Tibial nerve (tissue), 4 donors: ENCODE data around the gene OSER1. TPM values are rescaled to one million over a fixed set of nuclear protein-coding genes. Genes with fewer than 3 reads are reported as not detected.

Source experiments
- DNase-seq, 2 donors: peaks; one replicate each; pipeline ENCODE4 v3.0.0-alpha.2; 2019; ENCODE audit warnings: low spot score in 2 of 2
- H3K27ac ChIP-seq, 4 donors: fragments of 200-600 bp; sonication (generic) in 3 of 4; one replicate each; pipeline ENCODE4 v1.5.1; 2017 to 2019; ENCODE audit warnings: mild to moderate bottlenecking in 1 of 4
- H3K27me3 ChIP-seq, 2 donors: fragments of 200-600 bp; sonication (generic) in 1 of 2; one replicate each; pipeline versions ENCODE4 v1.5.1 to v1.6.0; 2017 to 2019
- H3K36me3 ChIP-seq, 3 donors: fragments of 200-600 bp; sonication (generic); one replicate each; pipeline ENCODE4 v1.5.1; 2018 to 2019
- H3K4me1 ChIP-seq, 4 donors: fragments of 200-600 bp; sonication (generic) in 3 of 4; one replicate each; pipeline ENCODE4 v1.5.1; 2017 to 2019
- H3K4me3 ChIP-seq, 4 donors: fragments of 200-600 bp; sonication (generic) in 3 of 4; one replicate each; pipeline ENCODE4 v1.5.1; 2017 to 2019; ENCODE audit warnings: mild to moderate bottlenecking in 1 of 4, moderate library complexity in 1 of 4
- H3K9me3 ChIP-seq, 4 donors: fragments of 200-600 bp; sonication (generic) in 3 of 4; one replicate each; pipeline ENCODE4 v1.5.1; 2017 to 2019
- EP300 ChIP-seq, 2 donors: sonication (generic); formaldehyde crosslinking; IDR thresholded peaks; one replicate each; pipeline ENCODE4 v1.6.1; 2017; ENCODE audit warnings: antibody characterized with exemption in 2 of 2, mild to moderate bottlenecking in 1 of 2
- POLR2A ChIP-seq, 2 donors: fragments of 450-650 bp; IDR thresholded peaks; one replicate each; pipeline ENCODE4 v1.6.1; 2017; ENCODE audit warnings: antibody characterized with exemption in 2 of 2, mild to moderate bottlenecking in 2 of 2, moderate library complexity in 2 of 2
- WGBS, 2 donors: methylation state at CpG; one replicate each; pipeline ENCODE4 v1.1.5; 2018; 5-methylcytosine and 5-hydroxymethylcytosine counted together
- total RNA-seq, 4 donors: library from RNA; depleted of rRNA; stranded (reverse); fragments of >200 nt; gene quantifications; one replicate each; pipeline ENCODE4 v1.1.0, GENCODE V29; 2016
- TF ChIP-seq, protein P1 (sequence below), 5 experiments: fragments of 200-600 bp in 3 of 5; fragments of 450-650 bp in 2 of 5; sonication (generic) in 3 of 5; IDR thresholded peaks; one replicate each; pipeline ENCODE4 v1.5.1; 2016 to 2019; ENCODE audit warnings: antibody characterized with exemption in 5 of 5, mild to moderate bottlenecking in 3 of 5, moderate library complexity in 2 of 5

Gene OSER1
- total RNA-seq, 4 donors from 2014 or later, result 31.2 to 47.9 (median 35.3) TPM

DNA sequence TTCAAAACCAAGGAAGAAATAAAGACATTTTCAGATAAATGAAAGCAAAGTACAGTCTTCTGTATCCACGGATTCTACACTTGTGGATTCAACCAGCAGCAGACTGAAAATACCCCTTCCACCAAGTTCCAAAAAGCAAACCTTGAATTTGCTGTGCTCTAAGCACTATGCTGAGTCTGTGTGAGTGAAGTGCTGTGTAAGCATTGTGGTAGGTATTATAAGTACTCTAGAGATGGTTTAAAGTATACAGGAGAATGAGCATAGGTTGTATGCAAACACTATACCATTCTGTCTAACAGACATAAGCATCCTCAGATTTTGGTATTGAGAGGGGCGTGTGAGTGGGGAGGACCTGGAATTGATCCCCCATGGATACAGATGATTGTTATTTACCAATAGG, 9.6 kb downstream of the OSER1 start:
- Histone ChIP-seq H3K36me3 (peaks cover 11 to 87% (median 16%) of the 10 kb centered on the region in 3 donors), H3K4me1 (peaks cover 0 to 37% (median 5%) of the 10 kb centered on the region in 4 donors), H3K27ac (no peak overlapping the region), H3K9me3 (no peaks in the 10 kb centered on the region), H3K27me3 (no peaks in the 10 kb centered on the region), H3K4me3 (no peak overlapping the region)
- TF ChIP-seq POLR2A (IDR thresholded peaks at IDR 0.05), result no peak
- TF ChIP-seq EP300 (IDR thresholded peaks at IDR 0.05), result no peak
- TF ChIP-seq, protein P1, sequence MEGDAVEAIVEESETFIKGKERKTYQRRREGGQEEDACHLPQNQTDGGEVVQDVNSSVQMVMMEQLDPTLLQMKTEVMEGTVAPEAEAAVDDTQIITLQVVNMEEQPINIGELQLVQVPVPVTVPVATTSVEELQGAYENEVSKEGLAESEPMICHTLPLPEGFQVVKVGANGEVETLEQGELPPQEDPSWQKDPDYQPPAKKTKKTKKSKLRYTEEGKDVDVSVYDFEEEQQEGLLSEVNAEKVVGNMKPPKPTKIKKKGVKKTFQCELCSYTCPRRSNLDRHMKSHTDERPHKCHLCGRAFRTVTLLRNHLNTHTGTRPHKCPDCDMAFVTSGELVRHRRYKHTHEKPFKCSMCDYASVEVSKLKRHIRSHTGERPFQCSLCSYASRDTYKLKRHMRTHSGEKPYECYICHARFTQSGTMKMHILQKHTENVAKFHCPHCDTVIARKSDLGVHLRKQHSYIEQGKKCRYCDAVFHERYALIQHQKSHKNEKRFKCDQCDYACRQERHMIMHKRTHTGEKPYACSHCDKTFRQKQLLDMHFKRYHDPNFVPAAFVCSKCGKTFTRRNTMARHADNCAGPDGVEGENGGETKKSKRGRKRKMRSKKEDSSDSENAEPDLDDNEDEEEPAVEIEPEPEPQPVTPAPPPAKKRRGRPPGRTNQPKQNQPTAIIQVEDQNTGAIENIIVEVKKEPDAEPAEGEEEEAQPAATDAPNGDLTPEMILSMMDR (IDR thresholded peaks at IDR 0.05), result no peak
- 62 to 89% methylated on average over 2 of the region's 2 CpGs for WGBS, 2 donors
- DNase-seq, result no peak

DNA sequence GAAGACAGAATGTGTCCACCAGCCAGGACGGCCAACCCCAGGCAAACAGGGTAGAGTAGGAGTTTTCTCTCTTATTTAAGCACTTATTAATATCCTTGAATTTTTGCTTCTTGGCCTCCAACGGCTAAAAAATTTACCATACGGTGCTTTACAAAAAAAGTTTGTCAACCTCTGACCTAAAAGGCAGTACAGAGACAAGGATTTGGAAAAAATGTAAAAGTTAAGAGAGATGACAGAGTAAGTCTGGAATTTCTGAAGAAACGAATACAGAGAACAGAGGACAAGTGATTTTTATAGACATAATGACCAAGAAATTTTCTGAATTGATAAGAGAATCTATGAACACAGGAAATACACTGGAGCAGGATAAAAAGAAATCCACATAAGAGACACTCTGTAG, 10.2 kb downstream of the OSER1 start:
- no peak for DNase-seq
- H3K27me3 ChIP-seq, result no peaks in the 10 kb centered on the region
- H3K36me3 ChIP-seq, result peaks cover 11 to 86% (median 16%) of the 10 kb centered on the region in 3 donors
- peaks cover 0 to 36% (median 5%) of the 10 kb centered on the region in 4 donors for H3K4me1 ChIP-seq
- H3K4me3 ChIP-seq, result no peak overlapping the region
- no peak overlapping the region for H3K27ac ChIP-seq
- 54 to 59% methylated on average over 4 of the region's 4 CpGs for WGBS, 2 donors
- TF ChIP-seq POLR2A (IDR thresholded peaks at IDR 0.05), result no peak
- TF ChIP-seq EP300 (IDR thresholded peaks at IDR 0.05), result no peak
- TF ChIP-seq, protein P1 (IDR thresholded peaks at IDR 0.05), result no peak
- H3K9me3 ChIP-seq, result no peaks in the 10 kb centered on the region

DNA sequence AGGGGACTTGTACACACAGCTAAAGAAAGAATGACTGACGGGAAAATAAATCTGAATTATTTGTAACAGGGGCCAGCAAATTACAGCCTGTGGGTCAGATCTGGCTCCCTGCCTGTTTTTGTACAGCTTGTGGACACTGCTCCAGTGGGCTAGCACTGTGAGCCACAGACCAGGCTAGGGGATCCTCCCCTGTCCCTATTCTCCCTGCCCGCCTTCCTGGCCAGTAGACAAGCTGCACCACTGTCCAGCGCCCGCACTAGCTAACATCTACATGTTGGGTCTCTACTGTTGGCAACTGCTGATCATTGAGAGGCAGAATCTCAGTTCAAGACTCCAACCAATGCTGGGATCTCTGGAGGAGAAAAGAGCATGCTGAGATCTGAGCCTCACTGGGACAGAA, 10.7 kb downstream of the OSER1 start:
- Histone ChIP-seq H3K36me3 (peaks cover 11 to 84% (median 16%) of the 10 kb centered on the region in 3 donors), H3K27ac (no peak overlapping the region), H3K9me3 (no peaks in the 10 kb centered on the region), H3K27me3 (no peaks in the 10 kb centered on the region), H3K4me3 (no peak overlapping the region), H3K4me1 (peaks cover 0 to 36% (median 5%) of the 10 kb centered on the region in 4 donors)
- TF ChIP-seq EP300 (IDR thresholded peaks at IDR 0.05) (no peak), POLR2A (IDR thresholded peaks at IDR 0.05) (no peak)
- TF ChIP-seq, protein P1 (IDR thresholded peaks at IDR 0.05), result no peak
- WGBS, 2 donors, result 77 to 84% methylated on average over 4 of the region's 4 CpGs
- DNase-seq, result no peak

DNA sequence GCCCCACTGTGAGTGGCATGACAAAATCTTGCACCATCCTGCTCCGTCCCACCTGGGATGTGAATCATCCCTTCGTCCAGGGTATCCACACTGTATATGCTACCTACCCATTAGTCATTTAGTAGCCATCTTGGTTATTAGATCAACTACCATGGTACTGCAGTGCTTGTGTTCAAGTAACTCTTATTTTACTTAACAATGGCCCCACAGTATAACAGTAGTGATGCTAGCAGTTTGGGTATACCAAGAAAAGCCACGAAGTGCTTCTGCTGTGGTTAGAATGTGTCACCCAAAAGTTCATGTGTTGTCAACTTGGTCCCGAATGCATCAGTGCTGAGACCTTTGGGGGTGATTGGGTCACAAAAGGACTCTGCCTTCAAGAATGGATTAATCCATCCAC, 11.7 kb downstream of the OSER1 start:
- peaks cover 0 to 28% (median 1%) of the 10 kb centered on the region in 4 donors for H3K4me1 ChIP-seq
- no peak overlapping the region for H3K4me3 ChIP-seq
- peaks cover 11 to 81% (median 13%) of the 10 kb centered on the region in 3 donors for H3K36me3 ChIP-seq
- no peak overlapping the region for H3K27ac ChIP-seq
- no peaks in the 10 kb centered on the region for H3K9me3 ChIP-seq
- no peak for DNase-seq
- no peaks in the 10 kb centered on the region for H3K27me3 ChIP-seq
- TF ChIP-seq POLR2A (IDR thresholded peaks at IDR 0.05) (no peak), EP300 (IDR thresholded peaks at IDR 0.05) (no peak)
- TF ChIP-seq, protein P1 (IDR thresholded peaks at IDR 0.05), result no peak
- 83 to 84% methylated on average over 4 of the region's 4 CpGs for WGBS, 2 donors

DNA sequence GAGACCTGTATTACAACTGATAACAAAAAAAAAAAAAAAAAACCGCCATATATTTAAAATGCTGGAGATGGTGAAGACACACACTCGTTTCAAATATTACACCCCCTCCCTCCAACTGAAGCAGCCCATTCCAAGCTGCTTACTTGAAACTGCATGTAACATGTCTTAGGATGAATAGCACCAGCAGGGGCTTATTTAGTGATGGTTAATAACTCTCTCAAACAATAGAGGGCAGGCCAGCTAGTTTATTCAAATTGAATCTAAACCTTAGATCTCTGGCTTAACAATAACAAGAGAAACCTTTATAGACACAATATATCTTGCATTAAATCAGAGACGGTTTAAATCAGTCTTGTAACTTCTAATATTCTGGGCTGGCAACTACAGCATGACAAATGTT, 14.3 kb downstream of the OSER1 start:
- Histone ChIP-seq H3K4me3 (no peak overlapping the region), H3K27me3 (no peaks in the 10 kb centered on the region), H3K27ac (no peak overlapping the region)

More for the DNA sequence above, 14.3 kb downstream of the OSER1 start:
- 50 to 73% methylated on average over 3 of the region's 3 CpGs for WGBS, 2 donors
- TF ChIP-seq, protein P1 (IDR thresholded peaks at IDR 0.05), result no peak
- TF ChIP-seq POLR2A (IDR thresholded peaks at IDR 0.05) (no peak), EP300 (IDR thresholded peaks at IDR 0.05) (no peak)
- DNase-seq, result no peak
- peaks cover 0 to 16% (median 0%) of the 10 kb centered on the region in 4 donors for H3K4me1 ChIP-seq
- H3K9me3 ChIP-seq, result no peaks in the 10 kb centered on the region
- peaks cover 8 to 64% (median 9%) of the 10 kb centered on the region in 3 donors for H3K36me3 ChIP-seq
